GM10248 (cell line): ENCODE data around the gene NAGPA.

Source experiments
- CTCF ChIA-PET: fragments of 300-600 bp; sonication (Branson Sonifier 250); formaldehyde crosslinking; extraction: SDS; loops from one replicate; lab custom pipeline; 2021; ENCODE audit warnings: antibody characterized with exemption; lab: Yijun Ruan, JAX
- POLR2A ChIA-PET: fragments of 350-650 bp; sonication (Branson Sonifier 250); formaldehyde crosslinking; extraction: SDS; loops from one replicate; lab custom pipeline; 2020; ENCODE audit warnings: antibody characterized with exemption; lab: Yijun Ruan, JAX
- DNase-seq: peaks from one replicate; pipeline ENCODE4 v3.0.0; 2012; ENCODE audit errors: extremely low spot score
- TF ChIP-seq, protein P1 (sequence below): IDR thresholded peaks from 2 replicates; pipeline ENCODE4 v1.5.1; 2012; ENCODE audit warnings: mild to moderate bottlenecking, low read depth; ENCODE audit errors: extremely low read depth, missing control alignments, control extremely low read depth

The NAGPA gene

DNA sequence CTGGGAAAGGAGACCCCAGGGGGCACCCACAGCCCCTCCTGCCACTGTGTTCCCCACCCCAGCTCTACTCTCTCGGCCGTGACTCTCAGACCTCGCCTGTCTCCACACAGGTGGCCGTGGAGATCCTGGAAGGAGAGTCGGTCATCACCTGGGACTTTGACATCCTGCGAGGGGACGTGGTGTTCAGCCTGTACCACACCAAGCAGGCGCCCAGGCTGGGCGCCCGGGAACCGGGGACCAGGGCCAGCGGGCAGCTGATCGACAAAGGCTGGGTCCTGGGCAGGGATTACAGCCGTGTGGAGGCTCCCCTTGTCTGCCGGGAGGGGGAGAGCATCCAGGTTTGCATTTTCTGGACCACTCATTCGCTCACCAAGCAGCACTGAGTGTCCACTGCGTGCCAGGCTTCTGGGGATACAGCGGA, 25.4 kb downstream of the NAGPA start:
- no peak for DNase-seq
- POLR2A ChIA-PET, result no interaction called here
- CTCF ChIA-PET, result no interaction called here
- TF ChIP-seq, protein P1, sequence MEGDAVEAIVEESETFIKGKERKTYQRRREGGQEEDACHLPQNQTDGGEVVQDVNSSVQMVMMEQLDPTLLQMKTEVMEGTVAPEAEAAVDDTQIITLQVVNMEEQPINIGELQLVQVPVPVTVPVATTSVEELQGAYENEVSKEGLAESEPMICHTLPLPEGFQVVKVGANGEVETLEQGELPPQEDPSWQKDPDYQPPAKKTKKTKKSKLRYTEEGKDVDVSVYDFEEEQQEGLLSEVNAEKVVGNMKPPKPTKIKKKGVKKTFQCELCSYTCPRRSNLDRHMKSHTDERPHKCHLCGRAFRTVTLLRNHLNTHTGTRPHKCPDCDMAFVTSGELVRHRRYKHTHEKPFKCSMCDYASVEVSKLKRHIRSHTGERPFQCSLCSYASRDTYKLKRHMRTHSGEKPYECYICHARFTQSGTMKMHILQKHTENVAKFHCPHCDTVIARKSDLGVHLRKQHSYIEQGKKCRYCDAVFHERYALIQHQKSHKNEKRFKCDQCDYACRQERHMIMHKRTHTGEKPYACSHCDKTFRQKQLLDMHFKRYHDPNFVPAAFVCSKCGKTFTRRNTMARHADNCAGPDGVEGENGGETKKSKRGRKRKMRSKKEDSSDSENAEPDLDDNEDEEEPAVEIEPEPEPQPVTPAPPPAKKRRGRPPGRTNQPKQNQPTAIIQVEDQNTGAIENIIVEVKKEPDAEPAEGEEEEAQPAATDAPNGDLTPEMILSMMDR, result no peak

DNA sequence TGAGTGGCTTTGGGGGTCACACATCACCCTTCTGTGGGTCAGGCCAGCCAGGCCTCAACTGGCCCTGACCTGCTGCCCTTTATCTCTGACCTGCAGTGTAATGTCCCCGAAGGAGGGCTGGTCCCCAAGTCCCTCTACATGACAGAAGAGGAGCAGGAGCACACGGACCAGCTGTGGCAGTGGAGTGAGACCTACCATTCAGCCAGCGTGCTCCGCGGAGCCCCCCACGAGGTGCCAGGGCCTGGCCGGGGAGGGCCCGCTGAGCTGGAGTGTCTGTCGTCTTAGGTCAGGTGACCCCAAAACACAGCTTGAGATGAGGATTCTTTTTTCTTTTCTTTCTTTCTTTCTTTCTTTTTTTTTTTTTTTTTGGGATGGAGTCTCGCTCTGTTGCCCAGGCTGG, 26.5 kb downstream of the NAGPA start:
- ChIA-PET CTCF (no interaction called here), POLR2A (no interaction called here)
- TF ChIP-seq, protein P1, result no peak
- no peak for DNase-seq

DNA sequence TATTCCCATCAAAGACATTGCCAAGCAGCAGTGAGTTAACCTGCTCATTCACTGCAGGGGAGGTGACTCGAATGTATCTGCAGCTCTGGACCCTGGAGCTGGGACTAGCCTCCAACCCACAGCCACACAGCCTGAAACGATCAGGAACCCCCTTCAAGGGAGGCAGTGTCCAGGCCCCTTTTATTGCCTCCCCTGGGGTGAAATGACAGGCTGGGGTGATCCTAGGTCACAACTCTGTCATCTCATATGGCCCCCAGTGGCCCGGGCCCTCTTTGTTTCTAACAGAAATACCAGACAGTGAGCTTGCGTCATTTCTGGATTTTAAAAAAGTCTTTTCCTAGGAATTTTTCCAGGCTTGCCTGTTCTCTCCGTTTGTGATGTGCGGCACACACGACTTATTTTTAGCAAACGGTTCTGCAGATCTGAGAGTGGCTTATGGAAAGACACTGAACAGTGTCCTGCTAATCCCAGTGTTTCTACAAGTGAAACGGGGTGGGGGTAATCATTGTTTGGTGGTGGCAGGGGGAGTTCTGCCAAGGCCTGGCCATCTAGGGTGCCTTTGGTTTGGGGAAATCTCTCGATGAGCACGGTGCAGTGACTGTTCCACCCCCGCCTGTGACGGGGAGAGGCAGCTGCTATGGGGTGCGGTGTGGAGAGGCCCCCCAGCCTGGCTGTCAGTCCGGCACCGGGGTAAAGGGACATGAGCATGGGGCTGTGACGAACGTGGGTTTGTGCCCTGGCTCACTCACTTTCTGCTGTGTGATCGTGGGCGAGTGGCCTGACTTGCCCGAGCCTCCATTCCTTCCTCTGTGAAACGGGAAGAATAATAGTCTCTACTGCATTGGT, 27.2 kb downstream of the NAGPA start:
- TF ChIP-seq, protein P1, result no peak
- ChIA-PET POLR2A (no interaction called here), CTCF (no interaction called here)
- DNase-seq, result no peak

DNA sequence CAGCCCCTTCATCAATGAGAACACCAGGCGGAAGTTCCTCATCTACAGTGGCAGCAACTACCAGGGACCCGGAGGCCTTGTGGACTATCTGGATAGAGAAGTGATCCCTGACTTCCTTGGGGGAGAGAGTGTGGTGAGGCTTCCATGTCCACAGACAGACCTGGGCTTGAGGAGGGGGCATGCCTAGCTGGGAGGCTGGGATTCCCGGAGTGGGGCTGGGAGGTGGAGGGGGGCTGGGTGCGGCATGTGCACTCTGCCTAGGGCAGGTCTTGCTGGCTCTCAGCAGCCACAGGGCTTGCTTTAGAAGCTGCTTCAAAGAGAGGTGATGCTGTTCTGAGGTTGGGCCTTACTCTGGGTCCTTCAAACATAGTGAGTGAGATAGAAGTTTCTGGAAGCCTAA, 27.8 kb downstream of the NAGPA start:
- CTCF ChIA-PET, result no interaction called here
- POLR2A ChIA-PET, result no interaction called here
- TF ChIP-seq, protein P1, result no peak
- no peak for DNase-seq

DNA sequence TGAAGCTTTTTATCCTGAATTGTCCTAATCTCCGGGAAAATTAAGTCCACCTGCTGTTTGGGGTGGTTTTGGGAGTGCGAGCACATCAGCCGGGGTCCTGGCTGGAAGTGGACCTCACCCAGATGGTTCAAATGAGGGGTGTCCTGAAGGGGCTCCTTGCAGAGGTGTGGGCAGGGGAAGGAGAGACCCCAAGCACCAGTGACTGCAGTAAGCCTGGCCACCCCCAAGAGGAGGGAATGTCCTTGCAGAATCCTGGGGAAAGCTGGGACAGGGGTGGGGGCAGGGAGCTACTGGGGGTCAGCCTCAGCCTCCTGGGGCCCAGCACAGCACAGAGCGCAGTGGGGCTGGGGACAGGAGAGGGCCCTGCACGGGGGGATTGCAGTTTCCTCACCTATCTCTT, 29.4 kb downstream of the NAGPA start:
- ChIA-PET CTCF (interaction anchor here (1.5 kb wide), 1 partner anchor 13 kb away, joined by 3 read pairs; no protein-coding TSS in a partner anchor), POLR2A (no interaction called here)
- no peak for DNase-seq
- TF ChIP-seq, protein P1, result no peak

DNA sequence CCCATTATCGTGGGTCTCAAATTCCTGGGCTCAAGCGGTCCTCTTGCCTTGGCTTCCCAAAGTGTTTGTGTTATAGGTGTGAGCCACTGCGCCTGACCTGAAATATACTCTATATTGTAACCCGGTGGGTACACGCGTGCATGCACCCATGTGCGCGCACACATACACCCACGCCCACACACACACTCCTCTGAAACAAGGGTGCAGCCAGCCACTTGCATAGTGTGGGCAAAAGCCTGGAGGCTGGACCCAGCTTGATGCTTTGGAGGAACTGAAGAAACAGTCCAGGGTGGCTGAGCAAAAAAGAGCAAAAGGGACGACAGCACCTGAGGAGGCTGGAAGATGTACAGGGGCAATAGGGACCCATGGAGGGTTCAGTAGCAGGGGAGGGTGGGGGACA, 29.9 kb downstream of the NAGPA start:
- CTCF ChIA-PET, result interaction anchor here (1.5 kb wide), 1 partner anchor 14 kb away, joined by 3 read pairs; no protein-coding TSS in a partner anchor
- DNase-seq, result no peak
- TF ChIP-seq, protein P1, result no peak
- POLR2A ChIA-PET, result no interaction called here
